Fibroblast of lung (primary cell): ENCODE measurements around the gene ORM2.
A peak's percentile ranks its signal among the peaks of the same experiment; 100 is the strongest.

Source experiments
- EZH2 ChIP-seq: IDR thresholded peaks from 2 replicates; pipeline ENCODE4 v1.5.1; 2012; ENCODE audit warnings: low read length, control low read depth, mild to moderate bottlenecking; ENCODE audit errors: missing control alignments
- TF ChIP-seq, protein P1 (sequence below), 2 donors: IDR thresholded peaks in 1 of 2; conservative IDR thresholded peaks in 1 of 2; 1 replicate in 1 of 2; 2 replicates in 1 of 2; pipeline ENCODE4 v1.5.1; 2011 to 2012; ENCODE audit warnings: low read length in 2 of 2, control low read depth in 1 of 2, inconsistent platforms in 1 of 2, low read depth in 1 of 2, mild to moderate bottlenecking in 1 of 2

DNA sequence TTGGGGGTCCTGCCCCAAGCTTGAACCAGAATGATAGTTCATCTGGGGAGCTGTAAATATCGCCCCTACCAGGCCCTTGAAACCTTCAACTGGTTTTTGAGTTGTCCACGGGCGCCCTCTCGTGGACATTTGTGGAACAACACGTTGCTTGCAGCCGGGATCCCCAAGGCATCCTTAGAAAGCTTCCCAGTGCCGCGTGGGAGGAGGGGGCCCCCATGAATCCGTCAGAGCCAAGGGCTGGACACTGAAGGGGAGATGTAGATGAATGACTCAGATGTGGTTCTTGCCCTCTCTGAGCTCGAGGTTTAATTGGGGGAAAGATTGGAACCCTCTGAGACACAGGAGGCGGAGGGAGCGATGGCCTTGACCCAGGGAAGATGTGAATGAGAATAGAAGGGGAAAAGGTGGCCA, 38.6 kb upstream of the ORM2 start:
- TF ChIP-seq, protein P1, sequence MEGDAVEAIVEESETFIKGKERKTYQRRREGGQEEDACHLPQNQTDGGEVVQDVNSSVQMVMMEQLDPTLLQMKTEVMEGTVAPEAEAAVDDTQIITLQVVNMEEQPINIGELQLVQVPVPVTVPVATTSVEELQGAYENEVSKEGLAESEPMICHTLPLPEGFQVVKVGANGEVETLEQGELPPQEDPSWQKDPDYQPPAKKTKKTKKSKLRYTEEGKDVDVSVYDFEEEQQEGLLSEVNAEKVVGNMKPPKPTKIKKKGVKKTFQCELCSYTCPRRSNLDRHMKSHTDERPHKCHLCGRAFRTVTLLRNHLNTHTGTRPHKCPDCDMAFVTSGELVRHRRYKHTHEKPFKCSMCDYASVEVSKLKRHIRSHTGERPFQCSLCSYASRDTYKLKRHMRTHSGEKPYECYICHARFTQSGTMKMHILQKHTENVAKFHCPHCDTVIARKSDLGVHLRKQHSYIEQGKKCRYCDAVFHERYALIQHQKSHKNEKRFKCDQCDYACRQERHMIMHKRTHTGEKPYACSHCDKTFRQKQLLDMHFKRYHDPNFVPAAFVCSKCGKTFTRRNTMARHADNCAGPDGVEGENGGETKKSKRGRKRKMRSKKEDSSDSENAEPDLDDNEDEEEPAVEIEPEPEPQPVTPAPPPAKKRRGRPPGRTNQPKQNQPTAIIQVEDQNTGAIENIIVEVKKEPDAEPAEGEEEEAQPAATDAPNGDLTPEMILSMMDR (conservative IDR thresholded peaks at IDR 0.05 in 1 of 2, IDR thresholded peaks at IDR 0.05 in 1 of 2; ENCODE audit: low read depth in 1 of 2, low read length in 2 of 2) = peak; percentile 73 to 77
- no peak for TF ChIP-seq EZH2
